Fibroblast of peridontal ligament (primary cell): ENCODE results near the gene DHRS1.
A peak's percentile ranks its signal among the peaks of the same experiment; 100 is the strongest.

Experiments
- DNase-seq: peaks from one replicate; pipeline ENCODE4 v3.0.0-alpha.2; 2010; ENCODE audit errors: extremely low read depth

The DHRS1 gene

DNA sequence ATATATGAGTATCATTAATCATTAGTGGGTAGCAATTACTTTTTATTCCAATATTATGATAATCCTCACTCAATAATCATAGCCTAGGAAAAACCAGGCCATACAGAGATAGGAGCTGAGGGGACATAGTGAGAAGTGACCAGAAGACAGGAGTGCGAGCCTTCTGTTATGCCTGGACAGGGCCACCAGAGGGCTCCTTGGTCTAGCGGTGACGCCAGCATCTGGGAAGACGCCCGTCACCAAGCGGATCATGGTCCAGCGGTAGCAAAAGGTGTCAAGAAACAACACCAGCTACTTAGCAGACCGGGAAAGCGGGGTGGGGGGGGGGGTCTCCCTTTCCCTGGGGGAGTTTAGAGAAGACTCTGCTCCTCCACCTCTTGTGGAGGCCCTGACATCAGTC is 28.3 kb upstream of the DHRS1 start:
- DNase-seq, result peak; percentile 26

DNA sequence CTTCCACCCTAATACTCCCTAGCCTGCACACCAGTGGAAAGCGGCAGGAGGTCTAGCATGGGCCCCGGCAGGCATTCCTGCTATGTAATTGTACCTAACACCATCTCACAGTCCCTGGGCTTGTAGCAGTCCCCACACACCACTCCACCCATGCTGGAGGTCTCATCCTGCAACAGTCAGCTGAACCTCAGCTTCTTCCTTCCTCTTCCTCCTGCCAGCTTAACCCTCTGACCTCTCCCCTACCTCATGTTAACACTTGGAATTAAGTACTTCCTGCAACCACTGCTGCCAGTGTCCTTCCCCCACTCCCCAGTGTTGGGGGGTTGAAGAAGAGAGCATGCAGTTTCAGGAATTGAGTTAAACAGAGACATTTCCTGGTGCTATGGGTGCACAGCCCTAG is 27.7 kb upstream of the DHRS1 start:
- DNase-seq, result no peak

DNA sequence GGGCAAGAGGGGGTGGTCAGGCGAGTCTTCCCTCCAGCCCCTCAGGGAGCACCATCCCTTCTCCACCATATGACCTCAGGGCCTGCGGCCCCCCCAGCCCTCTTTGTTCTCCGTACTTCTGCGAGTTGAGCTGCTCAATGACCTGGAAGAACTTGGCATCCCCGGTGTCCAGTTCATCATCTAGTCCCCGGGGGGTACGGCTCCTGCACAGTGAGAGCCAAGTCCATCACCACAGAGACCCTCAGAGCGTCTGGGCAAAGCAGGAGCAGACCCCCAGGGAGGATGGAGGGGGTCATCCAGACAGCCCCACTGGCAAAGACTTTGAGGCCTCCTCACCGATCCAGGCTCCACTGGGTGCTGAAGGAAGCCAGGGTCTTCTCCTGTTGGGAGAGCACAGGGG is 26.4 kb upstream of the DHRS1 start:
- no peak for DNase-seq

DNA sequence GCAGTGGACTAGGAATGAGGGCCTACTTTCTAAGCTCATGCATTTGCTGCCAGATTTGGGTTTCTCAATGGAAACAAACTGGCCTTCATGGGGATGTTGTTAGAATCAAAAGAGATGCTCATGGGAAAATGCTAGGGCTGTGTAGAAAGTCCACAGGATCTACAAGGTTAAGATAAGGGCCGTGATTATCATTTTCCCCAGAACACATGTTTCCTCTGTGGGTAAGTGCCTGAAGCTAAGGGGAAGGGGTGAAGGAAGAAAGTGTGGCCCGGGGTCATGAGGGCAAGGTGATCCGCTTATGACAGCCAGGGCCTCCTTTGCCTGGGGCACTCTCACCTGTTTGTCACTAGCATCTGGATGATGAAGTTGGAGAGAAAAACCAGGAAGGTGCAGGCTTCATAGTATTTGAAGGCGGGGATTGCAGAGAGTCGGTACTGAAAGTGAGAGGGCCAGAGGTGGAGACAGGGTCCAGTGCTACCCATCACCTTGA is 25.5 kb upstream of the DHRS1 start:
- no peak for DNase-seq

DNA sequence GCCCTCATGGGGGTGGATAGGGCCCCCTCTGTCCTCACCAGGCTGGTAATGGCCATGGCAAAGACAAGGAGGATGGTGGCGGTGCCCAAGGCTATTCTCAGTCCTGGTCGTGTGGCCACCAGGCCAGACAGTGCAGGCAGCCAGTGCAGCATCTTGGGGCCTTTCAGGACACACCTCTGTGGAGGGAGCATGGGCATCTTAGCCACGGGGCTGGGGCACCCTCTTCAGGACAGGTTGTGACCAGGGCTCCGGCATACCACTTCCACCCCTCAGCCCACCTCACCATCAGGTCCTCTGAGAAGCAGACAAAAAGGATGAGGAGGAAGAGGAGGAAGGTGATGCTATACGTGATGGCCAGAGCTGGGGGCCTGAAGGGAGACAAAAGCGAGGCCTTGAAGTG is 24.4 kb upstream of the DHRS1 start:
- no peak for DNase-seq

DNA sequence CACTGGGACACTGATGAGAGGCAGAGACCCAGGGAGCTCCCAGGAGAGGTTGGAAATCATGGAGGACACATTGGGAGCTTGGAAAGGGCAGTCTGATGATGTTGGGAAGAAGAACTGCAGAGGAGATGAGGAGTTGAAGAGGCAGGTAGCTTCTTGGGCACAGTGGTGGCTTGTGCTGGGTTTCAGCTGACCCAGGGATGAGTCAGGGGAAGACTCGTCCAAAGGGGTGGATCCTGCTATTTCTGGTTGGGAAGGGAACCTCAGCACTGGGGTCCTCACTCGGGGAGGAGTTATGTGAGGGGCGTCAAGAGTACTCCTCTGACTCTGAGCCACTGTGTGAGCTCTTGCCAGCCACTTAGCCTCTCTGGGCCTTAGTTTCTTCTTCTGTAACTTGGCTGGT is 23.8 kb upstream of the DHRS1 start:
- DNase-seq, result no peak

DNA sequence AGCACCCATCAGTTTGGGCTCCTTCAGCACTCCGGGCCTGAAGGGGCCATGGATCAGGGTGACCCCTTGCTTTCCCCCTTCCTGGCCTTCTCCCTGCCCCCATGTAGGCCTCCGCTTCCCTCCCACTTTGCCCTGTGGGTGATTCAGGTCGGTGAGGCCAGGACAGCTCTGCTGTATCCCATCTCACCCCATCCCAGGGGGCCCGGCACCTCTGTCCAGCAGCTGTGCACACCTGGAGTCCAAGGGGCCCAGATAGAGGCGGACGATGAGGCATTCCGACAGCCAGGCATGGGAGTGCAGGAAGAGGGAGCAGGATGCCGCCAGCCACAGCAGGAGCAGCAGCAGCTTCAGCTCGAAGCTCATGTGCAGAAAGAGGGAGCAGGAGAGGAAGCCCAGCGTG is 23.1 kb upstream of the DHRS1 start:
- no peak for DNase-seq

DNA sequence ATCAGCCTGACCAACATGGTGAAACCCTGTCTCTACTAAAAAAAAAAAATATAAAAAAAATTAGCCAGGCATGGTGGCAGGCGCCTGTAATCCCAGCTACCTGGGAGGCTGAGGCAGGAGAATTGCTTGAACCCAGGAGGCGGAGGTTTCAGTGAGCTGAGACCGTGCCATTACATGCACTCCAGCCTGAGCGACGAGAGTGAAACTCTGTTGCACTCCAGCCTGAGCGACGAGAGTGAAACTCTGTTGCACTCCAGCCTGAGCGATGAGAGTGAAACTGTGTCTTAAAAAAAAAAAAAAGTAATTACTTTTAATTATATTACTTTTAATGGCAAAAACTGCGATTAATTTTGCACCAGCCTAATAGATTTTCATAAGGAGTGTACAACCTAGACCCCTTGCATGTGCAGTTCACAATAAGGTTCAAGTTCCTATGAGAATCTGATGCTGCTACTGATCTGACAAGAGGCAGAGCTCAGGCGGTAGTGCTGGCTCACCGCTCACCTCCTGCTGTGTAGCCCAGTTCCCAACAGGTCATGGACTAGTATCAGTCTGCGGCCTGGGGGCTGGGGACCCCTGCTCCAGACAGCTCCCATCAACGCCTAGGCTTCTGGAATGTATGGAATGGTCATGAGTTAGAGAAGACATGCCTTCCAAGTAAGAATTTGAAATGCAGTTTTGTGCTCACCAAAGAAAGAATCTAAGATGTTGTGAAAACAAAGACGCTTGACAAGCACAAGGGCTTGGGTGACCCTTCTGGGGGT is 21.8 kb upstream of the DHRS1 start:
- DNase-seq, result no peak

DNA sequence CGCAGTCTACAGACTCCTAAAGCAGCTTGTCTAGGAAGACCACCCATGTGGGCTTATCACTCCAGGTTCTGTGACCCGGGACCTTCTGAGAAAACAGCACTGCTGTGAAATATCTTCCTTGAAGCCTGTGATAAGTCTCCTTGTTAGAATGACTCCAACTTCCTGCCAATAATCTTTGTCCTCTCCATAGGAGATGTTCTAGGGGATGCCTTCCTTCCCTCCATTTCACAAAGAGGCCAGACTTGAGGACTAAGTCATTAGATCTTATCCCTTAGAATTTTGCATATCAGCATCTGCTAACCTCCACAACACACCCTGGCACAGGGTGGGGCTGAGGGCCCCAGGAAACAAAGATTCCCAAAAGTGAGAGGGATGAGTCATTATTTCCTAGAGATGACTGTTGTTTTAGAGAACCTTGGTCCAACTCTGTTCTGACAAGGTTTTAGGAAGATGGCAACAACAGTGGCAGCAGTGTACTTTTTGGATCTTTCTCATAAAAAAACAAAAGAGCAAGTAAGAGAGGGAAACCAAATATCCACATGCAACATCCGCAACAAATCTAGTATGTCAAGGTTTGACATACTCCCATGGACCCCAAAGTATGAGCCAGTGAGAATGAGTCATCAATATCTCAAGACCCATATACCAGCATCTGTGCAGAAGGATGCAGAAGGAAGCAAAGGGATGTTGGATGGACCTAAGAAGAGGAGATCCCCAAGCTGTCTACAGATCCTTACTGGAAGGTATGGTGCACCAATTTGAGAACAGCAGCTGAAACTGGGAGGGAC is 17.8 kb upstream of the DHRS1 start:
- peak; percentile 46 for DNase-seq

DNA sequence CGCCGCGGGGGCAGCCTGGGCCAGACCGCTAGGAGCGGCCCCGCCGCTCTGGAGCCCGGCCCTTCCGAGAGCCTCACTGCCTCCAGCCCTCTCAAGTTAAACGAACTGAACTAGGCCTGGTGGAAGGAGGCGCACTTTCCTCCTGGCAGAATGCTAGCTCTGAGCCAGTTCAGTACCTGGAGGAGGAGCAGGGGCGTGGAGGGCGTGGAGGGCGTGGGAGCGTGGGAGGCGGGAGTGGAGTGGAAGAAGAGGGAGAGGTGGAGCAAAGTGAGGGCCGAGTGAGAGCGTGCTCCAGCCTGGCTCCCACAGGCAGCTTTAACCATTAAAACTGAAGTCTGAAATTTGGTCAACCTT is 17.0 kb upstream of the DHRS1 start:
- no peak for DNase-seq

DNA sequence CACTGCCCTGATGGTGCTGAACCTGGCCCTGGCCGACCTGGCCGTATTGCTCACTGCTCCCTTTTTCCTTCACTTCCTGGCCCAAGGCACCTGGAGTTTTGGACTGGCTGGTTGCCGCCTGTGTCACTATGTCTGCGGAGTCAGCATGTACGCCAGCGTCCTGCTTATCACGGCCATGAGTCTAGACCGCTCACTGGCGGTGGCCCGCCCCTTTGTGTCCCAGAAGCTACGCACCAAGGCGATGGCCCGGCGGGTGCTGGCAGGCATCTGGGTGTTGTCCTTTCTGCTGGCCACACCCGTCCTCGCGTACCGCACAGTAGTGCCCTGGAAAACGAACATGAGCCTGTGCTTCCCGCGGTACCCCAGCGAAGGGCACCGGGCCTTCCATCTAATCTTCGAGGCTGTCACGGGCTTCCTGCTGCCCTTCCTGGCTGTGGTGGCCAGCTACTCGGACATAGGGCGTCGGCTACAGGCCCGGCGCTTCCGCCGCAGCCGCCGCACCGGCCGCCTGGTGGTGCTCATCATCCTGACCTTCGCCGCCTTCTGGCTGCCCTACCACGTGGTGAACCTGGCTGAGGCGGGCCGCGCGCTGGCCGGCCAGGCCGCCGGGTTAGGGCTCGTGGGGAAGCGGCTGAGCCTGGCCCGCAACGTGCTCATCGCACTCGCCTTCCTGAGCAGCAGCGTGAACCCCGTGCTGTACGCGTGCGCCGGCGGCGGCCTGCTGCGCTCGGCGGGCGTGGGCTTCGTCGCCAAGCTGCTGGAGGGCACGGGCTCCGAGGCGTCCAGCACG is 16.4 kb upstream of the DHRS1 start:
- DNase-seq, result no peak

DNA sequence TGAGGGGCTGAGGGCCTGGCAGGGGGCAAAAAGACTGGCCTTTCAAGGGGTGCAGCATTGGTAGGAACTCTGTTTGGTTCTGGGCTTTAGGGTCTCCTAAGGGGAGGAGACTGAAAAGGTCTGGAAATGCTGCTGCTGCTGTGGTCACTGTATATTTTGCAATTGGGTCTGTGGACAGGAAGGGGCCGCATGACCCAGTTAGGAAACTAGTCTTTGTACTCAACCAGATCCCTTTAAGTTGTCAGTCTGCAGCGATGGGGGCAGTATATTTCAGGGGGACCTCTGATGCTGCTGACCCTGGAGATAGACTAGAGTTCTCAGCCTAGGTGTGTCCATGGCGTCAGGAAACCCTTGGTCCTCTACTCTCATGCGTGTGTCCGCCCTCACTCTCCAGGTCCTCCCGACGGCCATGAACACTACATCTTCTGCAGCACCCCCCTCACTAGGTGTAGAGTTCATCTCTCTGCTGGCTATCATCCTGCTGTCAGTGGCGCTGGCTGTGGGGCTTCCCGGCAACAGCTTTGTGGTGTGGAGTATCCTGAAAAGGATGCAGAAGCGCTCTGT is 15.7 kb upstream of the DHRS1 start:
- no peak for DNase-seq

DNA sequence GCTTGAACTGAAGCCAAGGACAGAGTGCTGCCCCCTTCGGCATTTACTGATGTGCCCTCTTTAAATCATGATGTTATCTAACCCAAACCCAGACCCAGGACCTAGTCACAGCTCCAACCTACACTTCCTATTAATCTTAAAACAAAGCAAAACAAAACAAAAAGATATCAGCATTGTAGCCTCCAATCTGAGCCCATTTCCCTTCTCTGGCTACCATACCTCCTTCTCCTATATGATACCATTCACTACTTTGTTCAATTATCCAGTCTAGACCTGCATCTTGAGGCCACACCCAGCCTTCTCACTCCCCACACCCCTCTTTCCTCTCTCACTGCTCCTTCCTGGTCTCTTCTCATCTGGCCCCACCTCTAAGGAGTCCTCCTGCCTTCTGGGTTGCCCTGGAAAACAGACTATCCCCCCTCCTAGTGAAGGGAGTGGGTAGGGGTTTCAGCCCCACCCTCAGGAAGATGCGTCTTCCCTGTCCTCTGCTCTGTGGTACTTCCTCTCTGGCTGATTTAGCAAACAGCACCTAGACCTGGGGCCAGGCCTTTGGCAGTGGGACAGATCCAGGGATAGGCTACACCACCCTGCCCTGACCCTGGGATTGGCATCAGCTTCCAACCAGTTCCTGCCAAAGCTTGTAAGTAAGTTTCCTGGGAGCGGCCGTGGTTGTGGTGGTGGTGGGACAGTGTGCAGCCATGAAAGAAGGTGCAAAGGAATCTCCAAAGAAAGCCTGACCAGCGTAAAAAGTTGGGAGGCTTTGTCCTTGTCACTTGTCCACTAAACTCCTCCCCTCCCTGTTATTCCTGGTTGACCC is 15.0 kb upstream of the DHRS1 start:
- no peak for DNase-seq

DNA sequence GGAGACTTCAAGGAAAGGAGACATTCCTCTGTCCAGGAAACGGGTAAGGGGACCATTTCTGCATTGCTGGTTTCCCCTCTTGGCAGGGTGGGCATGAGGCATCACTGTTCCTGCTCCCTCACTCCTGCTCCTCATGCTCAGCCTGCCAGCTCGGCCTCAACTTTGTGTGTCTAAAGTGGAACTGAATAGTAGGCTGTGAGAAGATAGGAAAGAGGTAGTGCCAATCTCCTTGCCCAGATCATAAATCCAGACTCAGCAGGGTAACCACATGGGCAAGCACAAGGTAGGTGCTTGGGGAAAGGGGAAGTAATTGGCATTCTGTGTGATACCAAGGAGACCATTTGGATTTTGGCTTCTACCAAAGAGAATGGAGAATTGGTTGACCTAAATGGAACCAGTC is 14.3 kb upstream of the DHRS1 start:
- no peak for DNase-seq

DNA sequence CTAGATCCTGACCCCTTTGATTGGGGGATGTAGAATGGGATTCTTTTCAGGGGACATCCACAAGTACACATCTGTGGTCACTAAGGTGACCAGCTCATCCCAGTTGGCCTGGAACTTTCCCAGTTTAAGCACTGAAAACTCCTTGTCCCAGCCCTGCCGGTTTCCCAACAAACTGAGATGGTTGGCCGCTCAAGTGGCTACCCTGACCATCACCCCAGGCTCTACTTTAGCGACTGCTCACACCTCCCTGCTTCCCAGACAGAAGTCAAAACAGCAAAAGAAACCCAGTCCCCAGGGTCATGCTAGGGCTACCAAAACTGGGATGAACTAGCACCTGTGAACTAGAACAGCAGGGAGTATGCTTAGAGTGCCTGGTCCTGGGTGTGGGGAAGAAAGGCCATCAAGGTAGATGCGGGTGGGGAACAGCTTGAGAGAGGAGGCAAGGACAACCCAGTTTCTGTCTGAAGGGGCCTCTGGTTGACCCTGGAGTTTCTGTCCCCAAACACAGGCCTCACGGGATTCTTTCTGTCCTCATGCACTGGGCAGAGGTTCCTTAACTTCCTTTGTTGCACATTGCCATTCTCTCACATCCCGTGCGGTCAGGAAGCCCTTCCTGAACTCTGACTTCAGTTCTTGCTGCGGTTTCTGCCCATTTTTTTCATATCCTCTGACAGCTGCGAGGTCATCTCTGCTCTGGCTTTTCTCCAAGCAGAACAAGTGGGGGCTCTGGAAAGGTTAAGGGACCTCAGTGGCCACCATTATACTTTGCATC is 13.3 kb upstream of the DHRS1 start:
- no peak for DNase-seq

DNA sequence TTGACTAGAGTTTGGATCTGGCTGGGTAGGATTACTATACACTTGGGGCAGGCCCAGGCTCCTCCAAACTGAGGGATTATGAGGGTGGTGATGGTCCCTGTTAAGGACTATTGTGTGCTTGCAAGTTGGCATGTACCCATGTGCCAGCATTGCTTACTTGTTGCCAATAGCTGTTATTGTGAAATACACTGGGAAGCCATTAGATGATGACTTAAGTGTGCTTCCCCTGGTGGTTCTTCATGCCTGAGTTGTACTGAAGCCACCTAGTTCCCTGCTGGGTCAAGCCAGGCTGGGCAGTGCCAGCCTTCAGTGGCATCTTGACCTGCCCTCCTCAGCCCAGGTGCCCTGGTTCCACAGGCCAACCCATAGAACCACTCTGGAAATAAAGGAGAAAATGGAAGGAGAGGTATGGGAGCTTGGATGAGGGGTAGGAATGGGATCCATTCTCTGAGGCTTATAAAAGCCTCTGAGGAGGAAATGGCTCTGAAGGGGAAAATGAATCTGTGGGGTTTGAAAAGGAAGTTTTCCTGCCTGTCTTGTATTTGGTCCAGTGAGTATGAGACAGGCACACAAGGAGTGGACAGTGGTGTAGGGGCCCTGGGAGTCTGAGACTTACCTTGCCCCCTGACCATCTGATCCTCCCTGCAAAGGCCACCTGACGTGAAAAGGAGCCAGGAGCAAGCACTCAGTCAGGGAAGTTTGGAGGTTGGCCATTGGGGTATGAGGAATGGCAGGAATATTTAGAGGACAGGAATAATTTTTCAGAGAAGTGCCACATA is 12.4 kb upstream of the DHRS1 start:
- DNase-seq, result peak; percentile 42

DNA sequence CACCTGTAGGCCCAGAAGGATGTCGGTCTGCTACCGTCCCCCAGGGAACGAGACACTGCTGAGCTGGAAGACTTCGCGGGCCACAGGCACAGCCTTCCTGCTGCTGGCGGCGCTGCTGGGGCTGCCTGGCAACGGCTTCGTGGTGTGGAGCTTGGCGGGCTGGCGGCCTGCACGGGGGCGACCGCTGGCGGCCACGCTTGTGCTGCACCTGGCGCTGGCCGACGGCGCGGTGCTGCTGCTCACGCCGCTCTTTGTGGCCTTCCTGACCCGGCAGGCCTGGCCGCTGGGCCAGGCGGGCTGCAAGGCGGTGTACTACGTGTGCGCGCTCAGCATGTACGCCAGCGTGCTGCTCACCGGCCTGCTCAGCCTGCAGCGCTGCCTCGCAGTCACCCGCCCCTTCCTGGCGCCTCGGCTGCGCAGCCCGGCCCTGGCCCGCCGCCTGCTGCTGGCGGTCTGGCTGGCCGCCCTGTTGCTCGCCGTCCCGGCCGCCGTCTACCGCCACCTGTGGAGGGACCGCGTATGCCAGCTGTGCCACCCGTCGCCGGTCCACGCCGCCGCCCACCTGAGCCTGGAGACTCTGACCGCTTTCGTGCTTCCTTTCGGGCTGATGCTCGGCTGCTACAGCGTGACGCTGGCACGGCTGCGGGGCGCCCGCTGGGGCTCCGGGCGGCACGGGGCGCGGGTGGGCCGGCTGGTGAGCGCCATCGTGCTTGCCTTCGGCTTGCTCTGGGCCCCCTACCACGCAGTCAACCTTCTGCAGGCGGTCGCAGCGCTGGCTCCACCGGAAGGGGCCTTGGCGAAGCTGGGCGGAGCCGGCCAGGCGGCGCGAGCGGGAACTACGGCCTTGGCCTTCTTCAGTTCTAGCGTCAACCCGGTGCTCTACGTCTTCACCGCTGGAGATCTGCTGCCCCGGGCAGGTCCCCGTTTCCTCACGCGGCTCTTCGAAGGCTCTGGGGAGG is 11.3 kb upstream of the DHRS1 start, which contains the start of gene LTB4R:
Gene LTB4R (plus strand): TSS at position 857 of the 959 bp plus-strand sequence. CDS start 4,150 bp downstream, outside the sequence.
- DNase-seq, result peak; percentile 43

DNA sequence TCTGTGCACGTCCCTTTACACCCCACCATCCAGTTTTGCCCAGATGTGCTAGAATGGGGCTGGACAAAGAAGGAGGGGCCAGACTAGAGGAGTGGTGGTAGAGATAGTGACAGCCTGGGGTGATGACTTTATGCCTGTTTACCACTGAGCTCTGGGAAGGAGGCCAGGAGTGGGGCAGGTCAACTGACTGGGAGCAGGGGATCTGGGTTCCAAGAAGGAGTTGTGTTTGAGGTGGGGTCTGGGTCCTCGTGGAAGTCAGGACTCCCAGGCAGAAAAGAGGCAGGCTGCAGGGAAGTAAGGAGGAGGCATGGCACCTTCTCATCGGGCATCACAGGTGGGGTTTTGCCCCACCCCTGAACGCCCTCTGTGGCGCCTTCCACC is 10.7 kb upstream of the DHRS1 start:
- no peak for DNase-seq
